Ramos (cell line): ENCODE data around the gene DNAJB12.
"Not testable (repeated sequence)": the region's sequence is repeated elsewhere in the genome, so short reads cannot be mapped to it uniquely, and the experiment has no call there.

ENCODE experiments used
- in situ Hi-C: fragments of 300-500 bp; cut with MboI; formaldehyde crosslinking; loops from one replicate; pipeline ENCODE4 v1.14.3; 2022; ENCODE audit warnings: low sequenced_read_pairs; ENCODE audit not compliant: unreplicated experiment

The DNAJB12 gene

GRCh38 chr10:72303424-72304128 is 51.1 kb downstream of the DNAJB12 start:
- in situ Hi-C loops = no loop called here

- in situ Hi-C loops = no loop called here
Measured at GRCh38 chr10:72298592-72299519, 55.9 kb downstream of the DNAJB12 start.

DNA sequence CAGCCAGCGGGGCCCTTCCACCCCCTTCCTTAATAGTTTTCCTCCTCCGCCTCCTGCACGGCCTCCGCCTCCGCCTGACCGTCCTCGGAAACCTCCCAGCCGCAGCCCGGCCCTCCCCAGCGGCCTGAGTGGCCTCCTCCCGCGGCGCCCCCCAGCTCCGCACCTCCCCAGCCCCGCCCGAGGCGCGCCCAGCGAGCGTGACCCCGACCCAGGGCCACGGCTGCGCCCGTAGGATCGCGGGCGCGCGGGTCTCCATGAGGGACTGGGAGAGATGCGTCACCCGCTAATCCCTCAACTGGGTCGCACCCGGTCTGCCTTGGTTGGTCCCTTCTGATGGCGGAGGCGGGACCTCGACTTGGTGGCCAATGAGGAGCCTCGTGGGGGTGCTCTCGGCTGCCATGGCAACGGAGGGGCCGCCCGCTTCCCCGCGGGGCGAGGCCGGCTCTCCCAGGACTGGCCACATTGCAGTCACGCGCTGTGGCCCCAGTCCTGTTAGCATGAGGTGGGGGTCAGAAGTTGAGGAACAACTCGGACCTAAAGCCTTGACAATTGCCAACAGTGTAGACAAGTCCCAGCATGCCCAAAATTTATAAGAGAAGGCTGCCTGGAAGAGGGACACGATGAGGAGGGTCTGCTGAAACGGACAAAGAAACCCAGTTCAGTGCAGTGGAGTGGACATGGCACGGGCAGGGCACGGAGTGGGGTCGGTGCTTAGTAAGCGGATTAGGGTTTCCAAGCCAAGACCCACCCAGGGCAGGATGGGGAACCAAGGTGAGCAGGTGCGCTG is 56.7 kb downstream of the DNAJB12 start:
- in situ Hi-C loops = no loop called here

DNA sequence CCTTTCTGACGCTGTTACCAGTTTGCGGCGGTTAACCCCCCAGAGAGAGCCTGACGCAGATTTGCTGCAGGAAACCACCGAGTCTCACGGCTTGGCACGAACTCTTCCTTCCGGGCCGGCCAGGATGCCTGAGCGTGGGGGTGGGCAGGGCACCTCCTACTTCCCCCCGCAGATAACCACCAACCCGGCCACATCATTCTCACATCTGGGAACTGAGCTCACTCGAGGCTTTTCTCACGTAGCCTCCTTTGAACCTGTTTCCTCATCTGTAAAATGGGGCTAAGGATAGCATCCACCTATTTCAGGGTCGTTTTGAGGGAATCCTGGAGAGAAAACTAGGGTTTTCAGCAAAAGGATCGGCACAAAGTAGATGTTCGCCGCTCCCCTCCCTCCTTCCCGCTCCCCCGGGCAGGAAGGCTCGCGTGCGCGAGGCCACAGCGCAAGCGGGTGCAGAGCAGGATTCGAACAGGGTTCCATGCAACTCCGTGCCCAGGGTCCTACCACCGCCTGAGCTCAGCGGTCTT is 57.4 kb downstream of the DNAJB12 start:
- in situ Hi-C loops = no loop called here

DNA sequence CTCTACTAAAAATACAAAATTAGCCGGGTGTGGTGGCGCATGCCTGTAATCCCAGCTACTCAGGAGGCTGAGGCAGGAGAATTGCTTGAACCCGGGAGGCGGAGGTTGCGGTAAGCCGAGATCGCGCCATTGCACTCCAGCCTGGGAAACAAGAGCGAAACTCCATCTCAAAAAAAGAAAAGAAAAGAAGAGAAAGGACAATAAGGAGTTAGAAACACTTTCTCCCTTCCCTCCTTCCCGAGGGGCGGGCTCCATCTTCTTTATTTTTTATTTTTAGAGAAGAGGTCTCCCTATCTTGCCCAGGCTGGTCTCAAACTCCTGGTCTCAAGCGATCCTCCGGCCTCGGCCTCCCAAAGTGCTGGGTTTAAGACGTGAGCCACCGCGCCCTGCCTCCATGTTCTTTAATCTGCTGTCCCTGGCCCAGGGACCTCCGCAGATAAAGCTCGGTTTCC is 57.9 kb downstream of the DNAJB12 start:
- in situ Hi-C loops = not testable (repeated sequence)

- in situ Hi-C loops = no loop called here
Measured at GRCh38 chr10:72295330-72295910, 59.3 kb downstream of the DNAJB12 start.

DNA sequence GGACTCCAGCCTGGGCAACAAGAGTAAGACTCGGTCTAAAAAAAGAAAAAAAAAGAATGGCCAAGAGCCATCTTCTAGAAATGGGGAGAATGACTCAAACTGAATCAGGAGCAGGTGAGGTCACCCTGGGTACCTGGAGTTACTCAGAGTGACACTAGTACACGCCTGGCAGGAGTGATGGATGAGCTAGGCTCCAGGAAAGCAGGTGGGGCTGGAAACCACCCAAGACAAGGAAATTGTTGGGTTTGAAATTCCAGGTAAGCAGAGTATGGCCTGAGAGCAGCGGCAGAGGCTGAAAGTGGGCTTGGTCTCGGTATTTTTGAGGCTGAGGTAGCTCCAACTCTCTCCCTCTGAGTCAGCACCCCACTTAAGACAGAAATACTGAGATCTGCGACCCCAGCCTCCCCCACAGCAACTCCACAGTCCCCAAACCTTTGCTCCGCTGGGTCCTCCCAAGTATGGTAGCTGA is 62.5 kb downstream of the DNAJB12 start:
- in situ Hi-C loops = no loop called here

DNA sequence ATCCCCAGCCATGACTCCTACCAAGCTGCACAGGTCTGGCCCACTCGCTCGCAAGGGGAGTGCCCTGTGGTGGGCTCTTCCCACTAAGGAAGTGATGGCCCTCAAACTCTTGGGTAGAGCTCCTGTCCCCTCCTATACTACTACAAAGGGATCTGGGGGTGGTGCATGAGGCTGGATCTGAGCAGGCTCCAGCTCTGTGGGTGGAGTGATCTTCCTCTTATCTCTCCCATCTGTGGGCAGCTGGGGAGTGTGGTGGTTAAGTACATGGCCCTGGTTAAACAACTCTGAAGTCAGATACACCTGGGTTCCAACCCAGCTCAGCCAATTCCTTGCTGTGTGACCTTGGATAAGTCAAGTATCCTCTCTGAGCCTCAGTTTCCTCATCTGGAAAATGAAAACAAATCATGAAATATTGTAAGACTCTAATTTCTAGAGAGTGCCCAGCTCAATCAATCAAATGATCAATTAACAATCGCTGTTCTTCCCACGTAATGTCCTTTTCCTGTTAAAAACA is 63.6 kb downstream of the DNAJB12 start:
- in situ Hi-C loops = no loop called here

- in situ Hi-C loops = no loop called here
Measured at GRCh38 chr10:72285972-72286521, 68.7 kb downstream of the DNAJB12 start.

GRCh38 chr10:72283131-72283530 is 71.6 kb downstream of the DNAJB12 start:
- in situ Hi-C loops = no loop called here
